Midbrain (tissue), 1 donor: ENCODE data around the gene CAPZB.

Experiments
- DNase-seq: peaks from one replicate; lab custom pipeline; 2025; lab: John Stamatoyannopoulos, UW

The CAPZB gene

GRCh38 chr1:19385221-19385620 lies 100.1 kb downstream of the CAPZB start:
- no peak for DNase-seq

- no peak for DNase-seq
Measured at GRCh38 chr1:19384772-19385187, 100.6 kb downstream of the CAPZB start.

GRCh38 chr1:19384113-19384512 lies 101.2 kb downstream of the CAPZB start:
- DNase-seq: no peak

- DNase-seq: no peak
Measured at GRCh38 chr1:19382222-19382621, 103.1 kb downstream of the CAPZB start.

GRCh38 chr1:19381261-19381660 lies 104.1 kb downstream of the CAPZB start:
- DNase-seq: peak; percentile 45

GRCh38 chr1:19377812-19378718 lies 107.3 kb downstream of the CAPZB start:
- no peak for DNase-seq

- DNase-seq: no peak
Measured at GRCh38 chr1:19376428-19377372, 108.6 kb downstream of the CAPZB start.

GRCh38 chr1:19375631-19376400 lies 109.5 kb downstream of the CAPZB start:
- DNase-seq: no peak

- no peak for DNase-seq
Measured at GRCh38 chr1:19374926-19375325, 110.4 kb downstream of the CAPZB start.

GRCh38 chr1:19374083-19374801 lies 111.1 kb downstream of the CAPZB start:
- no peak for DNase-seq

- DNase-seq: no peak
Measured at GRCh38 chr1:19373211-19374082, 111.9 kb downstream of the CAPZB start.

- no peak for DNase-seq
Measured at GRCh38 chr1:19372602-19373001, 112.7 kb downstream of the CAPZB start.

- no peak for DNase-seq
Measured at GRCh38 chr1:19372136-19372514, 113.2 kb downstream of the CAPZB start.

GRCh38 chr1:19371226-19372135 lies 113.9 kb downstream of the CAPZB start:
- DNase-seq: no peak

- DNase-seq: no peak
Measured at GRCh38 chr1:19370453-19371170, 114.7 kb downstream of the CAPZB start.

GRCh38 chr1:19369396-19370090 lies 115.8 kb downstream of the CAPZB start:
- DNase-seq: no peak

- no peak for DNase-seq
Measured at GRCh38 chr1:19368964-19369363, 116.4 kb downstream of the CAPZB start.

- no peak for DNase-seq
Measured at GRCh38 chr1:19368050-19368449, 117.3 kb downstream of the CAPZB start.
